ENCODE measurements around the gene TRAP1. TPM values are rescaled to one million over a fixed set of nuclear protein-coding genes. Genes with fewer than 3 reads are reported as not detected.

Gene TRAP1
- polyA plus RNA-seq, 3 donors, result 22.8 to 54.0 (median 22.9) TPM

DNA sequence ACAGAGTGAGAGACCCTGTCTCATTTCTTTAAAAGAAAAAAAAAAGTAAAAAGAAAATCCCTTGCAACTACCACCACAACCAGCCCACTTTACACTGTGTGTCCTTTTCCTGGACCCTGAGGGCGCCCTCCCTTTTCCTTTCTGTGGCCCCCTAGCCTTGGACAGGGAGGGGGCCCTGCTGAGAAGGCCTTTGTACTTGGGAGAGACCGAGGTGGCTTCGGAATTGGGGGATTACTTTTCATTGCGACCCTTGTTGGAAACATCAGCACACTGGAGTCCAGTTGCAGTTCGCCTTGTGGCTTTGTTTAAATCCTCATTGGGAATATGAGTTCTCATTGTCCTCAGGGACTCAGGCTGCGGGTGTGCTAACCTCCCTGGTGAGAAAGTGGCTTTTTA, 72.2 kb downstream of the TRAP1 start:
- Histone ChIP-seq H4K20me1 (ENCODE audit: insufficient read depth, low read length) (peaks cover 4% of the 10 kb centered on the region), H3K27me3 (ENCODE audit: control insufficient read depth in 2 of 2, insufficient read depth in 2 of 2, low read length in 2 of 2) (no peaks in the 10 kb centered on the region), H3K36me3 (replicated peaks in 1 of 2; ENCODE audit: control insufficient read depth in 1 of 2, insufficient read depth in 2 of 2, low read length in 2 of 2) (peaks cover 37 to 42% of the 10 kb centered on the region in 2 donors), H3K9ac (ENCODE audit: insufficient read depth, low read length, poor library complexity, severe bottlenecking) (no peak overlapping the region), H2AFZ (ENCODE audit: insufficient read depth, low read depth, low read length, poor library complexity, severe bottlenecking) (no peak overlapping the region), H3K27ac (ENCODE audit: low read depth in 1 of 2, low read length in 2 of 2) (no peak overlapping the region), H3K4me3 (replicated peaks in 1 of 3; ENCODE audit: low read depth in 2 of 3, low read length in 3 of 3) (no peak overlapping the region), H3K79me2 (ENCODE audit: insufficient read depth, low read length) (no peaks in the 10 kb centered on the region), H3K9me3 (replicated peaks in 1 of 2; ENCODE audit: control insufficient read depth in 1 of 2, insufficient read depth in 1 of 2, low read length in 2 of 2) (no peaks in the 10 kb centered on the region), H3K4me1 (ENCODE audit: control insufficient read depth in 1 of 2, insufficient read depth in 2 of 2, low read length in 2 of 2) (no peaks in the 10 kb centered on the region), H3K4me2 (replicated peaks; ENCODE audit: extremely low read depth, low read length, poor library complexity, severe bottlenecking) (no peak overlapping the region)
- peak overlapping the region in 1 of 7 donors; percentile 20 for H3K27ac Mint-ChIP-seq
- intact Hi-C loops (cut with micrococcal nuclease), result loop anchor here in 1 of 2 donors (10.0 kb wide), 1 partner anchor 60 kb away; no protein-coding TSS in a partner anchor
- no peaks in the 10 kb centered on the region for H3K27me3 Mint-ChIP-seq (ENCODE audit: low read depth in 3 of 3)
- TF ChIP-seq, protein P1, sequence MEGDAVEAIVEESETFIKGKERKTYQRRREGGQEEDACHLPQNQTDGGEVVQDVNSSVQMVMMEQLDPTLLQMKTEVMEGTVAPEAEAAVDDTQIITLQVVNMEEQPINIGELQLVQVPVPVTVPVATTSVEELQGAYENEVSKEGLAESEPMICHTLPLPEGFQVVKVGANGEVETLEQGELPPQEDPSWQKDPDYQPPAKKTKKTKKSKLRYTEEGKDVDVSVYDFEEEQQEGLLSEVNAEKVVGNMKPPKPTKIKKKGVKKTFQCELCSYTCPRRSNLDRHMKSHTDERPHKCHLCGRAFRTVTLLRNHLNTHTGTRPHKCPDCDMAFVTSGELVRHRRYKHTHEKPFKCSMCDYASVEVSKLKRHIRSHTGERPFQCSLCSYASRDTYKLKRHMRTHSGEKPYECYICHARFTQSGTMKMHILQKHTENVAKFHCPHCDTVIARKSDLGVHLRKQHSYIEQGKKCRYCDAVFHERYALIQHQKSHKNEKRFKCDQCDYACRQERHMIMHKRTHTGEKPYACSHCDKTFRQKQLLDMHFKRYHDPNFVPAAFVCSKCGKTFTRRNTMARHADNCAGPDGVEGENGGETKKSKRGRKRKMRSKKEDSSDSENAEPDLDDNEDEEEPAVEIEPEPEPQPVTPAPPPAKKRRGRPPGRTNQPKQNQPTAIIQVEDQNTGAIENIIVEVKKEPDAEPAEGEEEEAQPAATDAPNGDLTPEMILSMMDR (IDR thresholded peaks at IDR 0.05), result no peak
- no peaks in the 10 kb centered on the region for H3K9me3 Mint-ChIP-seq
- DNase-seq, result no peak
- H3K4me1 Mint-ChIP-seq, result no peaks in the 10 kb centered on the region
- no peak overlapping the region for H3K4me3 Mint-ChIP-seq
- peaks cover 37 to 75% of the 10 kb centered on the region in 2 donors for H3K36me3 Mint-ChIP-seq
- 100% methylated on average over 2 of the region's 6 CpGs for WGBS (ENCODE audit: insufficient coverage)

DNA sequence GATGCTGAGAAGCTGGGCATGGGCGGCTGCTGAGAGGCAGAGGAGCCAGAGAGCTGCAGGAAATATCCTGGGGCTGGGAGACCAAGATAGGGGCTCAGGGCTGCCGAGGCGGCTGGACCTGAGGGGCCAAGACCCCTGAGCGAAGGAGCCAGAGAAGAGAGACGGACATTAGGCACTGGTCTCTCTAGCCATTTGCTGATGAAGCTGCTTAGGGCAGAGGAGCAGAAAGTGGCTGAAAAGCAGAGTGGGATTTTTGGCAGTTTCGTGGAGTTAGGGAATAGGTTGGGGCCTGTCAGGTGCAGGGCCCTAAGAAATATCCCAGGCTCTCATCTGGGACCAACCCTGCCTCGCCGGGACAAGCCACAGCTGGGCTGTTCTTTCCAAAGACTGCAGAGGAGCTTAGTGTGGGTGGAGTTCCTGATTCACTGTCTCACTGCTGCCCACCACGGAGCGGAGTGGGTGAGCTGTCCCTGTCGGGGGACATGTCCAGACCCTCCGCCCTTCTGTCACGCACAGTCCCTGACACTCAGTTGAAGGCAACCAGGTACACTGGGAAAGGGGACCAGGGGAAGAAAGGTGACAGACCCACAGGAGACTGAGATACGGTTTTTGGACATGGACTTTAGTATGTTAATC, 74.1 kb downstream of the TRAP1 start:
- Histone ChIP-seq H3K4me3 (replicated peaks in 1 of 3; ENCODE audit: low read depth in 2 of 3, low read length in 3 of 3) (no peak overlapping the region), H3K9ac (ENCODE audit: insufficient read depth, low read length, poor library complexity, severe bottlenecking) (no peak overlapping the region), H4K20me1 (ENCODE audit: insufficient read depth, low read length) (peaks cover 4% of the 10 kb centered on the region), H3K36me3 (replicated peaks in 1 of 2; ENCODE audit: control insufficient read depth in 1 of 2, insufficient read depth in 2 of 2, low read length in 2 of 2) (peaks cover 38 to 46% of the 10 kb centered on the region in 2 donors), H3K27me3 (ENCODE audit: control insufficient read depth in 2 of 2, insufficient read depth in 2 of 2, low read length in 2 of 2) (no peaks in the 10 kb centered on the region), H3K4me2 (replicated peaks; ENCODE audit: extremely low read depth, low read length, poor library complexity, severe bottlenecking) (no peak overlapping the region), H3K9me3 (replicated peaks in 1 of 2; ENCODE audit: control insufficient read depth in 1 of 2, insufficient read depth in 1 of 2, low read length in 2 of 2) (no peaks in the 10 kb centered on the region), H3K79me2 (ENCODE audit: insufficient read depth, low read length) (peaks cover 5% of the 10 kb centered on the region), H3K27ac (ENCODE audit: low read depth in 1 of 2, low read length in 2 of 2) (no peak overlapping the region), H3K4me1 (ENCODE audit: control insufficient read depth in 1 of 2, insufficient read depth in 2 of 2, low read length in 2 of 2) (no peaks in the 10 kb centered on the region), H2AFZ (ENCODE audit: insufficient read depth, low read depth, low read length, poor library complexity, severe bottlenecking) (no peak overlapping the region)
- Mint-ChIP-seq H3K9me3 (peaks cover 0 to 2% (median 0%) of the 10 kb centered on the region in 7 donors), H3K4me3 (no peak overlapping the region), H3K4me1 (peaks cover under 1% of the 10 kb centered on the region), H3K36me3 (peaks cover 35 to 70% of the 10 kb centered on the region in 2 donors), H3K27ac (no peak overlapping the region), H3K27me3 (ENCODE audit: low read depth in 3 of 3) (no peaks in the 10 kb centered on the region)
- WGBS (ENCODE audit: insufficient coverage), result 99% methylated on average over 13 of the region's 14 CpGs
- no peak for DNase-seq
- intact Hi-C loops (cut with micrococcal nuclease), result loop anchor here in 1 of 2 donors (10.0 kb wide), 1 partner anchor 58 kb away; no protein-coding TSS in a partner anchor
- TF ChIP-seq, protein P1 (IDR thresholded peaks at IDR 0.05), result no peak

Measured in CD14-positive monocyte (primary cell).